ENCODE measurements around the gene AKR1C2. TPM values are rescaled to one million over a fixed set of nuclear protein-coding genes. Genes with fewer than 3 reads are reported as not detected.
"Not testable (repeated sequence)": the region's sequence is repeated elsewhere in the genome, so short reads cannot be mapped to it uniquely, and the experiment has no call there.

The AKR1C2 gene
- total RNA-seq, 1 donor, result 5.2 TPM

GRCh38 chr10:4983615-4984216 lies 19.9 kb downstream of the AKR1C2 start:
- no peak overlapping the region for H3K4me3 ChIP-seq (ENCODE audit: low read depth, low read length)
- TF ChIP-seq, protein P1, sequence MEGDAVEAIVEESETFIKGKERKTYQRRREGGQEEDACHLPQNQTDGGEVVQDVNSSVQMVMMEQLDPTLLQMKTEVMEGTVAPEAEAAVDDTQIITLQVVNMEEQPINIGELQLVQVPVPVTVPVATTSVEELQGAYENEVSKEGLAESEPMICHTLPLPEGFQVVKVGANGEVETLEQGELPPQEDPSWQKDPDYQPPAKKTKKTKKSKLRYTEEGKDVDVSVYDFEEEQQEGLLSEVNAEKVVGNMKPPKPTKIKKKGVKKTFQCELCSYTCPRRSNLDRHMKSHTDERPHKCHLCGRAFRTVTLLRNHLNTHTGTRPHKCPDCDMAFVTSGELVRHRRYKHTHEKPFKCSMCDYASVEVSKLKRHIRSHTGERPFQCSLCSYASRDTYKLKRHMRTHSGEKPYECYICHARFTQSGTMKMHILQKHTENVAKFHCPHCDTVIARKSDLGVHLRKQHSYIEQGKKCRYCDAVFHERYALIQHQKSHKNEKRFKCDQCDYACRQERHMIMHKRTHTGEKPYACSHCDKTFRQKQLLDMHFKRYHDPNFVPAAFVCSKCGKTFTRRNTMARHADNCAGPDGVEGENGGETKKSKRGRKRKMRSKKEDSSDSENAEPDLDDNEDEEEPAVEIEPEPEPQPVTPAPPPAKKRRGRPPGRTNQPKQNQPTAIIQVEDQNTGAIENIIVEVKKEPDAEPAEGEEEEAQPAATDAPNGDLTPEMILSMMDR (IDR thresholded peaks at IDR 0.05; ENCODE audit: insufficient read depth, low read depth, low read length), result no peak
- DNase-seq (ENCODE audit: low read depth), result no peak

DNA sequence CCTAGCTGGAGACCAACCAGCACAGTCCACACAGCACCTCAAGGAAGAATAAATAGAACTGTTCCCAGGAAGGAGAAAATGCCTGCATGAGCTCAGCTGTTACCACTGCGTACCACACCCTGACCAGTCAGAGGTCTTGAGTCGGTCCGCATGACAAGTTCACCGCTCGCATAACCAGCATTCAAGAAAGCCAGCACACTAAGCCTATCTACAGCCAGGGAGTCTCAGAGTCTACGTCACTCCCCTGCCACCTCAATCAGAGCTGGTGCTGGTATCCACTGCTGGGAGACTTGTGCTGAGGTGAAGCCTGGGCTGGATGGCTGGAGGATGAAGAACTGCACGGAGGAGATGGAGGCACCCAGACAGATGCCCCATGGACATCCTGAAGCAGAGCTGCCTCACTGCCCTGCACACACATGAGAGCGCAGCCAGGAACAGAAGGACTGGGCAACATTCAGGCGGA lies 20.9 kb downstream of the AKR1C2 start:
- DNase-seq (ENCODE audit: low read depth), result peak; percentile 74
- TF ChIP-seq, protein P1 (IDR thresholded peaks at IDR 0.05; ENCODE audit: insufficient read depth, low read depth, low read length), result no peak
- no peak overlapping the region for H3K4me3 ChIP-seq (ENCODE audit: low read depth, low read length)

- TF ChIP-seq, protein P1 (IDR thresholded peaks at IDR 0.05; ENCODE audit: insufficient read depth, low read depth, low read length), result peak; percentile 44
- DNase-seq (ENCODE audit: low read depth), result peak; percentile 67
- H3K4me3 ChIP-seq (ENCODE audit: low read depth, low read length), result no peak overlapping the region
These were observed 21.8 kb downstream of the AKR1C2 start for GRCh38 chr10:4981722-4982471.

GRCh38 chr10:4980793-4981192 lies 22.9 kb downstream of the AKR1C2 start:
- no peak for DNase-seq (ENCODE audit: low read depth)
- TF ChIP-seq, protein P1 (IDR thresholded peaks at IDR 0.05; ENCODE audit: insufficient read depth, low read depth, low read length), result no peak
- H3K4me3 ChIP-seq (ENCODE audit: low read depth, low read length), result no peak overlapping the region

GRCh38 chr10:4978870-4979269 lies 24.8 kb downstream of the AKR1C2 start:
- no peak overlapping the region for H3K4me3 ChIP-seq (ENCODE audit: low read depth, low read length)
- DNase-seq (ENCODE audit: low read depth), result no peak
- TF ChIP-seq, protein P1 (IDR thresholded peaks at IDR 0.05; ENCODE audit: insufficient read depth, low read depth, low read length), result no peak

DNA sequence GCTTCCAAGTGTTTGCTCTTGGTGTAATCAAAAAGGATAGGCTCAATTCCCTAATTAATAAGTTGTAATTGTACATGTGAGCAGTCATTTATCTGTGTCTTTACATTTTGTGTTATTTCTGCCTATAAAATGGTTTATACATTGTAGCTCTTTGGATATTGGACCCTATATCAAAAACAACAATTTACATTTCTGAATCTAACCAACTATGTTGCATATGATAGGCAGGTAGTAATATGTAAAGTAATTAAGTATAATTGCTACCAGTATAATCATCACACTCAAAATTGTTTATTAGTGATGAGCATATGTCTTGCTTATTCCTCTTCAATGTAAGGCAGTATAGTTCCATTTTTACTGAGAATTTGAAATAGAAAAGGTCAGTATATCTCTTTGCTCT lies 26.6 kb downstream of the AKR1C2 start:
- TF ChIP-seq, protein P1 (IDR thresholded peaks at IDR 0.05; ENCODE audit: insufficient read depth, low read depth, low read length), result no peak
- no peak overlapping the region for H3K4me3 ChIP-seq (ENCODE audit: low read depth, low read length)

GRCh38 chr10:4974400-4974799 lies 29.3 kb downstream of the AKR1C2 start:
- not testable (repeated sequence) for H3K4me3 ChIP-seq (ENCODE audit: low read depth, low read length); DNase-seq (ENCODE audit: low read depth)

More for the DNA sequence above, 26.6 kb downstream of the AKR1C2 start:
- no peak for DNase-seq (ENCODE audit: low read depth)

GRCh38 chr10:4973294-4973693 lies 30.4 kb downstream of the AKR1C2 start:
- not testable (repeated sequence) for H3K4me3 ChIP-seq (ENCODE audit: low read depth, low read length); DNase-seq (ENCODE audit: low read depth)

- not testable (repeated sequence) for DNase-seq (ENCODE audit: low read depth); H3K4me3 ChIP-seq (ENCODE audit: low read depth, low read length)
These were observed 31.1 kb downstream of the AKR1C2 start for GRCh38 chr10:4972369-4973142.

DNA sequence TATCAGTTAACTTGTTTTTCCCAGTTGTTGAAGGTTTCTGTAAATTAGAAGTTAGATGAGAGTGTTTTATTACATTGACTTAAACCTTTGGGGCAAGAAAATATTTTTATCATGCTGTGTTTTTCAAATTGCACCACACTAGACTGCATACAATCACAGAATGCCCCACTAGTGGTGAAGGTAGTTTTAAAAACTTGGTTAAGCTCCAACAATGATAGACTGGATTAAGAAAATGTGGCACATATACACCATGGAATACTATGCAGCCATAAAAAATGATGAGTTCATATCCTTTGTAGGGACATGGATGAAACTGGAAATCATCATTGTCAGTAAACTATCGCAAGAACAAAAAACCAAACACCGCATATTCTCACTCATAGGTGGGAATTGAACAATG lies 33.3 kb downstream of the AKR1C2 start:
- DNase-seq (ENCODE audit: low read depth); H3K4me3 ChIP-seq (ENCODE audit: low read depth, low read length): not testable (repeated sequence)

All from fibroblast of villous mesenchyme (primary cell).